ENCODE data around the gene TSSK6. TPM values are rescaled to one million over a fixed set of nuclear protein-coding genes. Genes with fewer than 3 reads are reported as not detected.
A peak's percentile ranks its signal among the peaks of the same experiment; 100 is the strongest.

Gene TSSK6
- 2.4 TPM in 2 replicates for total RNA-seq (2014; rRNA removed)
- polyA plus RNA-seq (2012): 1.3 TPM

DNA sequence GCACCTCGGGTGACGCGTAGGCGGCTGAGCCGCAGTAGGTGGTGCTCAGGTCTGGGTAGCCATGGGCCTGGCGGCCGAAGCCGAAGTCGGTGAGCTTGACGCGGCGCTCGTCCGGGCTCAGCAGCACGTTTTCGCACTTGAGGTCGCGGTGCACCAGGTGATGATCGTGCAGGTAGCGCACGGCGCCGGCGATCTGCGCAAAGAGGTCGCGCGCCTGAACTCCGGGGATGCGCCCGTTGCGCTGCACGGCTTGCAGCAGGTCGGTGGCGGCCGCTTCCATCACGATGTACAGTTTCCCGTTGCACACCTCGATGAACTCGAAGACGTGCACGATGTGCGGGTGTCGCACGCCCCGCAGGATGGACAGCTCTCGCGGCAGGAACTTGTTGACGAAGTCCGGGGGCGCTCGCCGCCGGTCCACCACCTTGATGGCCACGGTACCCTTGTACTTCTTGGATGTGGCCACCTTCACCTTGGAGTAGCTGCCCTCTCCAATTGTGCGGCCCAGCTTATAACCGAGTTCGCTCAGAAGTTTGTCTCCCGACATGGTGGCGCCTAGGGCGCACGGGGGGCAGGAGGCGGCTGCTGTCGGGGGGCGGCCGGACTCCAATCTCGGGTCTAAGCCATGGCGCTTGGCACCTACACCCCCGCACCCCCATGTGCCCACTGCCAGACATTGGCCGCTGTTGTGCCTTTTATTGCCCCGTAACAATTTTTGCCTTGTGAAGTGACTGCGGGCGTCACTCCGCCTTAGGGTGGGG is at the start of gene TSSK6:
TSSK6 (minus strand) TSS at position 668 of the 761 bp plus-strand sequence; CDS start at position 547, 121 bp downstream.
- DNase-seq (ENCODE audit: low read depth): no peak

DNA sequence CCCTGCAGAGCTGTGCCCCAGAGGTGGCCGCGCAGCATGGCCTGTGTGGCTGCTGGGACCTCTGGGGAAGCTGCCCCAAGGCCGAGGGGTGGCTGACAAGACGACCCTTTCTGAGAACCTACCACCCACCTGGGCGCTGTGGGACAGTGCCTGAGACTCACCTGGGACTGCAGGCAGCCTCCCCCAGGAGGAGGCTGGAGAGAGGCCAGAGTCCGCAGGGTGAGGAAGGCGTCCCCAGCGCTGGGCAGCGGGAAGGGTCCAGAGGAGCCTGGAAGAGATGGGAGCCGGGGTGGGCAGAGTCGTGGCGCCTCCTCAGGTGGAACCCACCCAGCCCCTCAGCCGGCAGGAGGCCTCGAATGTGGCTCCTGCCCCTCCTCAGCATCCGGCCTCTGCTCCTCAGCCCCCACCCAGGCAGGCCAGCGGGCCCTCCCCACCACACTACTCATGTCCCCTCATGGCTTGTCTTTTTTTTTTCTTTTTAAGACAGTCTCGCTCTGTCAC is 48.0 kb upstream of the TSSK6 start:
- no peak for DNase-seq (ENCODE audit: low read depth)

DNA sequence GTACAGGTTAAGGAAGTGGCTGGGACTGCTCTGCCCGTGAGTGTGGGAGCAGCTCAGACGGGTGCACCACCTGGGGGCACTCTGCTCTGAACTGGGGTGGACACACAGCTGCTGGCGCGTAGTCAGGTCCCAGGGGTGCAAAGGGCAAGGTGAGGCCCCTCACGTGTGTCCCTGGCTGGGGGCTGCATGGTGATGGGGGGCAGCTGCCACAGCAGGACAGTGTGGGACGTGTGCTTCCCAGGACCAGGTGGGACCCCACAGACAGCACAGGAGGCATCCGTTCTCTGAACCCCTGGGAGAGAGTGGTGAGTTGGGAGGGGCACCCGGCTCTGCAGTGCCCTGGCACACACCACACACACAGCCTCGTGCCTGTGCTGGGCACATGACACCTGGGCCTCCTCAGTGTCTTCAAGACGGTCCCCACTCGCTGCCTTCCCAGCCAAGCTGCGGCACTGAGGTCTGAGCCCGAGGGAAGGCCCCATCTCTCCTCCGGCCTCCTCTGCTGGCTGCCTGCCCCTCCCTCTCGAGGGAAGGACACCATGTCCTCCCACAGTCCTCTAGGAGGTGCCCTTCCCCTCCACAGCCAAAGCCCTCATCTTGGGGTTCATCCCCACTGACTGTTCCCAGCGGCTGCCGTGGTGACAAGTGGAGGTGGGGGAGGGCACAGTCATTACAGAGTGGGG is 47.5 kb upstream of the TSSK6 start:
- DNase-seq (ENCODE audit: low read depth): no peak

DNA sequence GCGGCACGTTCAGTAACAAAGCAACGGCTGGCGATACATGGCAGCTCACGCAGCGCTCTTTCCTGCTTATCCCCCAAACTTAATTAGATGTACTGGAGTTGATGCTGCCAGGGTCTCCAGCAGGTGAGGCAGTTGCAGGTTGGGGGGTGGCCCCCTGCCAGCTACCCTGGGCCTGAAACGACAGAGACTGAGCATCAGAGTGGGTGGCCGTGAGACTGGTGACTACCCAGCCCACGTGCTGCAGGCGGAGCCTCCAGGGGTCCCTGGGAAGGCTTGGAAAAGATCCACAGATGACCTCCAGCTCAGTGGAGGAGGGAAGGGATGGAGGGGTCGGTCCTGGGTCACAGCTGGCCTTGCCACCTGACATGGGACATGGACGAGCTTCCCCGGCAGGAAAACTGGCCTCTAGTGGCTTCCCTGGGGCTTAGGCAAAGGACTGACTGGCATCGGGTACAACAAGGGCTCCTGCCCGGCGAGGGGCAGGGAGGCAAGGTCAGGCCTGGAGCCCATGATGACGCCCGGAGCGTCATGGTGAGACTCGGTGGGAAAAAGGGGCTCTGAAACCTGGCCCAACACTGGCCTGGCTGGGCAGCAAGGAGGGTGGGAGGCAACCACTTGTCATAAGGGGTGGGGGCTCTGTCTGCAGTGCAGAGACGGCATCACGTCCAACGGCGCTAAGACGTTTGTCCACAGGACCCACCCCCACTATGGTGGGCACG is 46.8 kb upstream of the TSSK6 start:
- no peak for DNase-seq (ENCODE audit: low read depth)

DNA sequence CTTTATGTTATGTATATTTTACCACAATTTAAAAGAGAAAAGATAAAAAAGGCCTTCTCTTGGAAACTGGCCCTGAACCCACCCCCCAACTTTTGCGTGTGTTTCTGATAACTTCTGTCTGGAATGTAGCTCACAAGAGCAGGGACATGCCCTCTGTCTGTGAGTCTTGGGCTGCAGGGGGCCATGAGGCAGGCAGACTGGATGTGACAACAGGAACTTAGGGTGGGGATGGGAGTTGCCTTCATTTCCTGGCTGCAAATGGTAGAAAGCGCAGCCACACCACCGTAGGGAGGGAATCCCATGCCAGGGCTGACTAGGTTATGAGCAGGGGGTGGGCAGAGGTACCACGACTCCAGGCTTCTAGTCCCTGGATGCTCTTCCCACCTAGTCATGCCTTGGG is 44.6 kb upstream of the TSSK6 start:
- DNase-seq (ENCODE audit: low read depth): no peak

DNA sequence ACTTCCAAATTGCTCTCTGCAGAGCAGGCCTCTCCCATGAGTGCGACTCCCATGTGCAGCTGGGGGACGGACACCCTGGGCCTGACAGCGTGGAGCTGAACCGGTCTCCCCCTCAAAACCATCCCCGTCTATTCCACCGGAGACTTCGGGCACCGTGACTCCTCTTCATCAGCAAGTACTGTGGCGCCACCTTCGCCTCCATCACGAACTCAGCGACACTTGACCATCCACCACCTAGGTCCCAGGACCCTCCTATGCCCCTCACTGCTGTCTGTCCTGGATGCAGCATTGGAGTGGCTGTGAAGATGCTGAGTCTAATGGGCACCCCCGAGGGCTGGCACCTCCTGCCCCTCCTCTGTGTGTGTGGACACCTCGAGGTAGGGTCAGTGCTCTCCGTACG is 43.3 kb upstream of the TSSK6 start:
- DNase-seq (ENCODE audit: low read depth): no peak

DNA sequence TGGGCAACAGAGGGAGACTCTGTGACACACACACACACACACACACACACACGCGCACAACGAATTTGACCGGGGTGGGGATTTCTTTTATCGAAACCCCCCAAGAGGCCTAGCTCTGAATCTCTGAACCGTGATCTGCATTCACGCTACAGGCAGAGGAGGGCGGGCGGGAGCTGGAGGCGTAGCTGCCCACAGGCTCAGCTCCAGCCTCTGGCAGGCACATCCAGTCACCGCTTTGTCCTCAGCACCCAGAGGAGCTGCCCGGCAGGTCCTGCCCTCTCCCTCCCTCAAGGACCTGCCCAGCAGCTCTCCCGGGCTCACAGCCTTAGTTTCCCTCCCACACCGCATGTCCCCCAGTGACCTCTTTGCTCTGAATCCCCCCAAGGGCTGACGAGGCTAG is 42.7 kb upstream of the TSSK6 start:
- DNase-seq (ENCODE audit: low read depth): no peak

DNA sequence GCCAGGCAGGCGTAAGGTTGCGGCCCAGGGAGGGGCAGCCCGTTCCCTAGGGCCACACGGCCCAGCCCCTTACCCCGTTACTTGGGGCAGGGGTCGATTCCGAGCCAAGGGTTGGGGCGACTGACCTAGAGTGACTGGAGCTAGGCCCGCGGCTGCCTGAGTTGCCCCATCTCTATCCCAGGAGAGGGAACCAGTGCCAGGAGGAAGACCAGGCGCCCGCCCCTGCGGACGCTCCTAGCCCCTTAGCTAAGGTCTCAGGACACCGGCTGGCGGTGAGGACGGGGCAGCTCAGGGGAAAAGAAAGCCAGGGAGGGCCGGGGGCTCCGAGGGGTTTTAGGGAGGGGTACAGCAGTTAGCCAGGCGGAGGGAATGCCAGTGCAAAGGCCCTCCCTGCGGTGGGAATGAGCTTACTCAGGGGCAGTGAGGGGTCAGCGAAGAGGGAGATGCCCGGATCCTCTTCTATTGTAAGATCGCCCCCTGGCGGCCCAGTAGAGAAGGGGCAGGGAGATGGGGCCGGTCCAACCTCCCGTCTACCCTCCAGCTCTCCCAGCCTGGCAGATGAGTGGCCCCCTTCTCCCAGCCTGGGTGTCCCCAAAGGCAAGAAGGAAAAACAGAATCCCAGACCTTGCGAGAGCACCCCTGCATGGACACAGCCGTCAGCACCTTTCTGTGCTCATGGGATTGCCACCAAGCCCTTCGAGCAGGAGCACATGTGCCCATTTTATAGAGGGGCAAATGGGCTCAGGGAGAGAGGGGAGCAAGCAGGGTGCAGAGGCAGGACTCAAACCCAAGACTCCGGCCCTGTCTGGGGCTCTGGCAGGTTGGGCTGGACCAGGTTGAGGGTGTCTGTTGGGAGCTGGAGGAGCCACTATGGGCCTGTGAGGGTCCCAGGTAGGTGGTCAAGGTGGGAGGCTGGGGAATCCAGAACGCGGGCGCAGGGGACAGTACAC is 39.0 kb upstream of the TSSK6 start:
- no peak for DNase-seq (ENCODE audit: low read depth)

DNA sequence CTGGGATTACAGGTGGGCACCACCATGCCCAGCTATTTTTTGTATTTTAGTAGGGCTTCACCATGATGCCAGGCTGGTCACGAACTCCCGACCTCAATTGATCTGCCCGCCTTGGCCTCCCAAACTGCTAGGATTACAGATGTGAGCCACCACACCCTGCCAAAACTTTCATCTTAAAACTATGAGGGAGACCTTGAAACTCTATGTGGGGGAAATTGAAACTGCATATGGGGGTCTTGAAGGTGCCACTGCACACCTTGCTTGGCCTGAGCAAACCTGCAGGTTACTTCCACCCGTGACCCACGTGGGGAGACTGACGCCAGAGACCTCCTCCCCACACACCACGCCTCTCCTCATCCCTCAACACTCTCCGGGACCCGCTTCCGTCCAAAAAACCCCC is 38.3 kb upstream of the TSSK6 start:
- no peak for DNase-seq (ENCODE audit: low read depth)

DNA sequence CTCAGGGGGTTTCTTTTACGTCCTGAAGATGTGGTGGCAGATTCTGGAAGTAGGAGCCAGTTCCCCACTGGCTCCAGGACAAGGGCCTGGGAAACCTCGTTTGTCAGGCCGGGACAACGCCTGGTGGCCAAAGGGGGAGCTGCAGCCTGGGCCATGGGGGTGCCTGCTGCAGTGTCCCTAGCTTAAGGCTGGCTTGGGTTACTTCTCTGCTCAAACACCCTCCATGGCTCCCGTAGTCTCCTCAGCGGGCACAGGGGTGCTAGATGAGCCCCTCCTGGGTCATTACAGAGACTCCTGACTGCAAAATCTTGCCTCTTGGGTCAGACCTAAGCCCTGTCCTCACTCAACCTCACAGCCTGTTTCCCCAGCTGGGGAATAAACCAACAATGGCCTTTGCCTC is 37.5 kb upstream of the TSSK6 start:
- no peak for DNase-seq (ENCODE audit: low read depth)

DNA sequence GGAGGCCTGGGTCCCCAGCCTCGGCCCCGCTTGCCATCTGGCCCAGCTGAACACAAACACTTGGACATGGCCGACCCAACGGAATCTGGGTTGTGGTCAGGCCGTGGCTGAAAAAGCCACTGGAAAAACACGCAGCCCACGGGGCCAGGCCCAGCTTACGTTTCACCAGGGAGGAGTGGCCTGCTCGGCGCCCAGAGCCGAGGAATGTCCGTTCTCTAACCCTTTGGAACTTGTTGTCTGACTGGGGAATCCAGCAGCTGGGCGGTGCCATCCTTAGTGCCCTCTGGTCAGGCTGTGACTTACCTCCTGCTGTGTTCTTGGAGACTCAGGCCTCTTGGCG is 36.5 kb upstream of the TSSK6 start:
- DNase-seq (ENCODE audit: low read depth): peak; percentile 31

DNA sequence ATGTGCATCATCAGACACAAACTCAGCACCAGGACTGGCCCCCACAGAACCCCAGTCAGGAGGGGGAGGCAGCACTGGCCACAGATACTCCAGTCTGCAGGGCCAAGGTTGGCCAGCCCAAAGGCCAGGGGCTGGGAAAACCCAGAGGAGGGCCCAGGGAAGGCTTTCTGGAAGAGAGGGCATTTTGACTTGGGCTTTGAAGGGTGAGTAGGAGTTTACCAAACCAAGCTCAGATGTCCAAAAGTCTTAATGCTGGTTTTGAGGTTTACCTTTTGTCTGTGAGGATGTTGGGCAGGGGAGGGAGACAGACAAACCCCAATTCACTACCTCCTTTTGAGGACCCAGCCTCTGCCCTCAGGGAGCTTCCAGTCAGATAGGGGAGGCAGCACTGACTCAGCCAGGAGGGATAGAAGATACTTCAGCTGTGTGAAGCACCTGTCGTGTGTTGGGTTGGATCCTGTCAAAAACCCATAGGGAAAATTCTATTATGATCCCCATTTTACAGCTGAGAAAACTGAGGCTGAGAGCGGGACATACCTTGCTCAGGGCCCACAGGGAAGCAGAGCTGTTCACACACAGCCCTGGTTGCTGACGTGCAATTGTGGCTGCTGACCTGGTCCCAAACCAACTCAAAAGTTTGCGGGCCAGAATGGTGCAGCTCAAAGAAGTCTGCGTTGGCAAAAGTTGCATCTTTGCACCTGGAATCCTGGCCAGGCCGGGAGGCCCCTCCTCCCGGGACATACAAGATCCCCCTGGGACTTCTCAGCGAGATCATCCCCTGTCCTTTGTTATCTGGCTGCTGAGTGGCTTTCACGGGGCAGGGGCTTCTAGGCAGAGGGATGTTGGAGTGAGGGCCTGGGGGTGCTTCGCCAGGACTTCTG is 35.9 kb upstream of the TSSK6 start:
- no peak for DNase-seq (ENCODE audit: low read depth)

DNA sequence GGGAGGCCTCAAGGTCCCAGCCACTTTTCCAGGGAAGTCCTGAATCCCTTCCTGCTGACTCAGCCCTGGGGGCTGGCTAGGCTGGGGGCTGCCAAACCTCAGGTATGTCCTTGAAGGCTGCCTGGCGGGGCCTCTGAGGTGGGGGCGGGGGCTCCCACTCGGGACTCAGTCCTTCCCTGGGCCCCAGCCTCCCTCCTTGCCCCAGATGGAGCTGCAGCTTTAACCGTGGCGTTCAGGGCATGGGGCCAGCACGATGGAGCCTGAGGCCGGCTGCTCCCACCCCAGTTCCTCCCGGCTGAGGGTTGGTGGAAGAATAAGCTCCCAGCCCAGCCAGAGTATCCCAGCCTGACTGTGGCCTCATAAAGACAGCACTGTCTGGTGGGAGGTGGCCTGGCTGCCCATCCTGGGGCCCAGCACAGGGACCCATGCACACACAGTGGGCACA is 35.2 kb upstream of the TSSK6 start:
- DNase-seq (ENCODE audit: low read depth): no peak

DNA sequence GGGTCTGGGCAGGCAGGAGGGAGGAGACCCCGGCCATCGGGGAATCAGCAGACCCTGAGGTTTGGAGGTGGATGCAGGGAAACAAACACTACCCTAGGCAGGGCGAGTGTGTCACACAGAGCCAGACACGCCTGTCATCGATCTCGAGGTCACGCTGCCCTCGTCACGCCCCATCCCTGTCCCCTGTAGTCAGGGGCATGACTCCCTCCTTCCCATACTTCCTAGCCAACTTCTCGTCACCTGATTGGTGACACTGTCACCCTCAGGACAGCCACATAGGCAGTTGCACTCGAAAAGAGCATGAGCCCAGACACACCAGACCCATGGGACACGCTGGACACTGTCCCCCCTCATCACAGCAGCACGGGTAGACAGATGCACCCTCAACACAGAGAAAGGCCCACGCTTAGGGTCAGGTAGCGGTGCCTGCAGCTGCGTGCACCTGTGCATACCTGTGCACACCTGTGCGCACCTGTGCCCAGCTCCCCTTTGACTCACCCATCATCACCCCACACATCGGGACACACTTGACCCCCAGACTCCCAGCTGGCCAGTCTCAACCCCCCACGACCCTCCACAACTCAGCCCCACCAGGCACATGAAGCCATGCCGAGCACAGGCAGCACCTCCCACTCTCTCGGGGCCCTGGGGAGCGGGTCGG is 34.6 kb upstream of the TSSK6 start:
- DNase-seq (ENCODE audit: low read depth): no peak

DNA sequence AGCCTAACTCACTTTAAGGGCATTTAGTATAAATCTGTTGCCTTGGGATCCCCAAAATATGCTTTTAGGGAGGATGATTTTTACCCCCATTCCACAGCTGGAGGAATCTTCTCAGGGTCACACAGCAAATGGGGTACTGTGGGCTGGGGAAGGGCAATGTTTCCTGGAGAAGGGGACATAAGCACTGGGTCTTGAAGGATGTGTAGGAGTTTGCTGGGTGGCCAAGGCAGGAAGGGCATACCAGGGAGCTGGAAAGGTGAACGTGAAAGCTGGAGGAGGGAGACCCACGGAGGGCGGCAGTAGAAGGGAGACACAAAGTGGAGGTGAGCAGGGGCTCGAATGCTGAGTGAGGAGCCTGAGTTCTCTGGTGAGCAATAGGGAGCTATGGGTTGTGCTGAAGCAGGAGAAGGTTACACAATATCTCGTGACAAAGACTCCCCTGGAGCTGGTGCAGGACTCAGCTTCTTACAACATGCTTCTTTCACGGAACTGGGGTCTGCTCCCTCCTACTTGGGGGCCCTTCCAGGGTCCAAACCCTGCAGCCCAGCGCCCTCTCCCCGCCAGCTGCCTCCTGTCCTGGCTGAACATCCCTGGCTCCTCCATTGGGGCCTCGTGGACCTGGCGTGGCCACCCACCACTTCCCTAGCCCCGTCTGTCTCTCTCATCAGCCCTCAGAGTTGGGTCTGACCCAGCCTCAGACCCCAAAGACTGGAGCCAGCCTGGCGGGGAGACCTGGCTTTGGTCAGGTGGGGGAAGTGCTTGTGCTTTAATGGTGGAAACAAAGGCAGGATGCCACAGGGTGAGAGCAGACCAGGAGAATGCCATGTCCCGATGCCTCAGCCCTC is 33.8 kb upstream of the TSSK6 start:
- no peak for DNase-seq (ENCODE audit: low read depth)

DNA sequence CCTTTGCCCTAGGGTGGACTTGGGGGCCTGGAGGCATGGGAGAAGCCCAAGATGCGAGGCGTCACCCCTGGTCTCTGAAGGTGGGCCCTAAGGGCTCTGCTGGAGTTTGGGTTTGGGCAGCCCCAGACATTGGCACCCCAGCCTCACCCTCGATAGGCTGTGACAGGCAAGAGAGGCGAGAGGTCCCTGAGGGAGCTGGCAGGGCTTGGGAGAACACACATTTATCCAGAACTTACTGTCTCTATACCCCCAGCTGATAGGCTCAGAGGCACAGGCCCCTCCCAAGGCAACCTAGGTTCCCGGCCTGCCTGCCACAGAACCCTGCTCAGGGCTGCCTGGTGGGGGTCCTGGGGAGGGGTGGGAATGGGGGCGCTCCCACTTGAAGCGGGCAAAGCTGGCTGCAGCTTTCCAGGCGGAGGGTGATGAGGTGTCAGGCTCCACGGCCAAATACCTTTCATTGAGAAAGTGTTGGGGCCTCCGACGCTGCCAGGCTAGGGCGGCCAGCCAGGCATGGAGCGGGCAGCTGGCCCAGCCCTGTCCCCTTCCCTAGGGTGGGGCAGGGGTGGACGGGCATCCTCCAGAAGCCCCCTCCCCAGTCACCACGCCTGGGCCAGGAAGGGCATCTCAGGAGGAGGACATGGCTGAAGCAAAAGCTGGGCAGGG is 32.5 kb upstream of the TSSK6 start:
- DNase-seq (ENCODE audit: low read depth): no peak

DNA sequence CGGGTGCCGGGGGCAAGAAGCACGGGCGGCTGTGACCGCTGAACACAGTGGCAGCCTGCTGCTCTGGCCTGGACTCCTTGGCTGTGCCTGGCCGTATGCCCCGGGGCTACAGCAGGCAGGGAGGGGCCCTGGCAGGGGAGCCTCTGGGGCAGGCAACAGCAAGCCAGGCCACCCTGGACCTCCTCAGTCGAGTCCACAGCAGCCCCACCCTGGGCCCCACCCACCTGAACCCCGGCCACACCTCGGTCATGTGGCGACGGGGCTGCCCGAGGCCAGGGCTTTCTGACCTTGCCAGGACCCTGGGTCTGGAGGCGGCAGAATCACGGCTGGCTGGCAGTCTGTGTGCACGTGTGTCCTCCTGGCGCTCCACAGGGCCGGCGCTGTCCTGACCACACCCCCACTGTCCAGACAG is 31.4 kb upstream of the TSSK6 start:
- no peak for DNase-seq (ENCODE audit: low read depth)

DNA sequence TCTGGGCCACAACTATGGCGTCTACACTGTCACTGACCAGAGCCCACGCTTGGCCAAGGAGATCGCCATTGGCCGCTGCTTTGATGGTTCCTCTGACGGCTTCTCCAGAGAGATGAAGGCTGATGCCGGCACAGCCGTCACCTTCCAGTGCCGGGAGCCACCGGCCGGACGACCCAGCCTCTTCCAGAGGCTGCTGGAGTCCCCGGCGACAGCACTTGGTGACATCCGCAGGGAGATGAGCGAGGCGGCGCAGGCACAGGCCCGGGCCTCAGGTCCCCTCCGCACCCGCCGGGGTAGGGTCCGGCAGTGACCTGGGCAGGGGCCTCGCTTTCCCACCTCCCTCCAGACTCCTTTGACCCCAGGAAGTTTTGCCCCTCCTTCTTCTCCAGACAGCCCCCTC is 30.4 kb upstream of the TSSK6 start:
- no peak for DNase-seq (ENCODE audit: low read depth)

Data from LHCN-M2 (cell line).